ENCODE measurements around the gene RMC1. TPM values are rescaled to one million over a fixed set of nuclear protein-coding genes. Genes with fewer than 3 reads are reported as not detected.

Gene RMC1
- polyA plus RNA-seq, 4 donors, result 9.5 to 96.4 (median 44.1) TPM

DNA sequence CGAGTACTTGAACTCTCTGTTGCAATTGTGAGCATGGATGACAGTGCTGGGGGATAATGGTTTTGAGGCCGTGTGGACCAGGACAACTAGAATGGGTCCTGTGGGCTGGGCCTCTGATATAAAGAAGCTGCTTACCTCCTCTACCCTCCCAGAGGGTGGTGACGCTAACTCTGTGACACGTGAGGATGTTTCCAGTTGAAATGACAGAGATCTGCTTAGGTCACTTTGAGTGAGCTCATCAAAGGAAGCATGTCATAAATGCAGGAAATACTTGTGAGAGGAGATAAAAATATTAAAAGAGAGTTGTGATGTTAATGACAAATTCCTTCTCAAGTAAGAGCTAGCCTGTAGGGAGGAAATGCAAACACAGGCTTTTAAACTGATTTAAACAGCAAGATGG, 16.4 kb downstream of the RMC1 start:
- Histone ChIP-seq H3K36me3 (ENCODE audit: control insufficient read depth in 3 of 3, insufficient read depth in 2 of 3, low read depth in 1 of 3, low read length in 3 of 3) (peaks cover 14 to 74% (median 32%) of the 10 kb centered on the region in 3 donors), H3K27me3 (ENCODE audit: control insufficient read depth in 3 of 3, insufficient read depth in 3 of 3, low read length in 3 of 3) (no peaks in the 10 kb centered on the region), H3K9me3 (ENCODE audit: control insufficient read depth in 2 of 2, insufficient read depth in 1 of 2, low read depth in 1 of 2, low read length in 1 of 2) (no peaks in the 10 kb centered on the region), H3K4me3 (ENCODE audit: low read depth in 1 of 3, low read length in 3 of 3) (no peak overlapping the region), H3K27ac (ENCODE audit: low read depth in 1 of 3, low read length in 2 of 3) (no peak overlapping the region), H3K4me1 (ENCODE audit: control insufficient read depth in 3 of 3, insufficient read depth in 2 of 3, low read depth in 1 of 3, low read length in 2 of 3) (no peaks in the 10 kb centered on the region)
- DNase-seq (no peak), FAIRE-seq (no peak)
- 80 to 94% (median 88%) methylated on average over 4 of the region's 4 CpGs for WGBS, 3 donors

DNA sequence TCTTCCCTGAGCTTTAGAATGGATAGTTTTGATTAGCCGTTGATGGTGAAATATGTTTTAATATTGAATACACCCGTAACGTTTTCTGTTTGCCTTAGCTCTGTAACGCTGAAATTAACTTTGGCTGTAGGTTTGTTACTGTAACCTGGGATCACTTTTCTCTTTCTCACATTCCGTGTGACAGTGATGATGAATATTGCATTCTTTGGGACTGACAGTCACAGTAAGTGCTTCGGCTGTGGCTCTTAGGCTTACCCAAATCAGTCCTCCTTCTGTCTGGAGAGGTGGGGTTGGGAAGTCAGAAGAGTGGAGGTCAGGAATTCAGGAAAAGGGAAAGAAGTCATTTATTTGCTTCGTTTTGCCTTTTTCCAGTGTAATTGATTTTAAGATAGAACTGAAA, 18.0 kb downstream of the RMC1 start:
- no peaks in the 10 kb centered on the region for H3K27me3 ChIP-seq (ENCODE audit: control insufficient read depth in 3 of 3, insufficient read depth in 3 of 3, low read length in 3 of 3)
- no peak overlapping the region for H3K4me3 ChIP-seq (ENCODE audit: low read depth in 1 of 3, low read length in 3 of 3)
- no peaks in the 10 kb centered on the region for H3K4me1 ChIP-seq (ENCODE audit: control insufficient read depth in 3 of 3, insufficient read depth in 2 of 3, low read depth in 1 of 3, low read length in 2 of 3)
- H3K27ac ChIP-seq (ENCODE audit: low read depth in 1 of 3, low read length in 2 of 3), result no peak overlapping the region
- no peak for DNase-seq
- no peak for FAIRE-seq
- 87 to 92% (median 91%) methylated on average over 7 of the region's 7 CpGs for WGBS, 3 donors
- H3K36me3 ChIP-seq (ENCODE audit: control insufficient read depth in 3 of 3, insufficient read depth in 2 of 3, low read depth in 1 of 3, low read length in 3 of 3), result peaks cover 14 to 73% (median 32%) of the 10 kb centered on the region in 3 donors
- H3K9me3 ChIP-seq (ENCODE audit: control insufficient read depth in 2 of 2, insufficient read depth in 1 of 2, low read depth in 1 of 2, low read length in 1 of 2), result no peaks in the 10 kb centered on the region

DNA sequence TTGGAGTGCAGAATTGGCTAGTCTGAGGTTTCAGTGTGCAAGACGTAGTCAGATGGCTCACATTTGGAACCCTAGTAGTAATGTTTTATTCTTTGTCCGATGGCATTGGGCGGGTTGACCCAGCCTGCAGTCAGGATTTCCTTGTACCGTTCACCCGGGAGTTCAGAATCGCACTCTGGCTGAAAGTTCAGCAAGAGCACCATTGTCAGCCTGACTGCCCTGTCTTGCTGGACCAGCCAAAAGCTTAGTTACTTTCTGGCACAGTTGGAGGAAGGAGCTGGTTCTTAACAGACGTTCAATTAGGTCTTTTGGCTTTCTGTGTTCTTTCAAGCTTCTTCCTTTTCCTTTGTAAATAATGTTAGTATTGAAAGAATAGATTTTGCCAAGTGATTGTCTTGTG, 18.6 kb downstream of the RMC1 start:
- DNase-seq, result no peak
- Histone ChIP-seq H3K9me3 (ENCODE audit: control insufficient read depth in 2 of 2, insufficient read depth in 1 of 2, low read depth in 1 of 2, low read length in 1 of 2) (no peaks in the 10 kb centered on the region), H3K27ac (ENCODE audit: low read depth in 1 of 3, low read length in 2 of 3) (no peak overlapping the region), H3K4me1 (ENCODE audit: control insufficient read depth in 3 of 3, insufficient read depth in 2 of 3, low read depth in 1 of 3, low read length in 2 of 3) (no peaks in the 10 kb centered on the region), H3K27me3 (ENCODE audit: control insufficient read depth in 3 of 3, insufficient read depth in 3 of 3, low read length in 3 of 3) (no peaks in the 10 kb centered on the region), H3K36me3 (ENCODE audit: control insufficient read depth in 3 of 3, insufficient read depth in 2 of 3, low read depth in 1 of 3, low read length in 3 of 3) (peaks cover 17 to 75% (median 35%) of the 10 kb centered on the region in 3 donors), H3K4me3 (ENCODE audit: low read depth in 1 of 3, low read length in 3 of 3) (no peak overlapping the region)
- 81 to 97% (median 85%) methylated on average over 7 of the region's 7 CpGs for WGBS, 3 donors
- FAIRE-seq, result no peak

DNA sequence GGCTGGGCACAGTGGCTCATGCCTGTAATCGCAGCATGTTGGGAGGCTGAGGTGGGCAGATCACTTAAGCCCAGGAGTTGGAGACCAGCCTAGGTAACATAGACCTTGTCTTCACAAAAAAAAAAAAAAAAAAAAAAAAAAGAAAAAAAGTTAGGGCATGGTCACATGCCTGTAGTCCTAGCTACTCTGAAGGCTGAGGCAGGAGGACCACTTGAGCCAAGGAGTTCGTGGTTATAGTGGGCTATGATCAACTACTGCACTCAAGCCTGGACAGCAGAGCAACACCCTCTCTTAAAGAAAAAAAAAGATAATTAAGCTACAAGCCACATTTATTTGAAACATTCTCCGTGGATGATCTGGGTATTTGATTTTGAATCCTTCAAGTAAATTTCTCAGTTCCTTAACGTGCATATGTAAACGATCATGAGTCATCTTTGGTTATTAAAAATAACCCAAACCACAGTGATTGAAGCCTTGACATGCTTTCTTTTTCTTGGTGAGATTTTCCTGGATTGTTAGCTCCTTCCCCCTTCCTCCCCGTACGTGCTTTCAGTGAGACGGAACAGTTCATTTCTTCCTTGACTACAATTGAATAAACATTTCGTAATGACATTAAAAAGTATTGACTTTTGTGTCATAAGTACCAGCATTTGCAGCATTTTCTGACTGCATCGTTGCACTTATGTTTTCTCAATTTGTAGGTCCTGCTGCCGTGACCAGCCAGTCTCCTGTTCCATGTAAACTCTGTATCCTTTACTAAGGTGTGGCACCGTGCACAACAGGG, 20.3 kb downstream of the RMC1 start:
- FAIRE-seq, result no peak
- peaks cover 28 to 75% (median 35%) of the 10 kb centered on the region in 3 donors for H3K36me3 ChIP-seq (ENCODE audit: control insufficient read depth in 3 of 3, insufficient read depth in 2 of 3, low read depth in 1 of 3, low read length in 3 of 3)

DNA sequence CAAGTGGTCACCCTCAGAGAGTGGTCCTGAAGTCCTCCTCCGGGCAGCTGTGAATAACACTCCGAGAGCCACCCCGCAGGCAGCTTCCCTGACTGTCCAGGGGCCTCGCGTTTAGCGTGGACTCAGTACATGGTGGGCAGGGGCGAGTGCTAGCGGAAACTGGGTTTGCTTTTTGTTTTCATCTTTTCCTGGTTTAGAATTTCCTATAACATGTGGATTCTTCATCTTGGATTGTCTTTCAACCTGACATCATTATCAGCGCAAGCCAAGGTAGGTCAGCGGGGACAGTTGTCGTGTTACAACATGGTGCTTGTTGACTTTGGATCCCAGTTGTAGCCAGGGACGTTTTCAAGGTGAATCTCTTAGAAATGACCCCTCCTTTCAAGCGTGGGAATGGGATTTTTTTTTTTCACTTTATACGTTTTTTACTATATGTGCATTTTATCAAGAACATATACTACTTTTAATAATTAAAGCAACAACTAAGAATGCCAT, 20.9 kb downstream of the RMC1 start:
- Histone ChIP-seq H3K36me3 (ENCODE audit: control insufficient read depth in 3 of 3, insufficient read depth in 2 of 3, low read depth in 1 of 3, low read length in 3 of 3) (peaks cover 29 to 75% (median 30%) of the 10 kb centered on the region in 3 donors), H3K9me3 (ENCODE audit: control insufficient read depth in 2 of 2, insufficient read depth in 1 of 2, low read depth in 1 of 2, low read length in 1 of 2) (no peaks in the 10 kb centered on the region), H3K27me3 (ENCODE audit: control insufficient read depth in 3 of 3, insufficient read depth in 3 of 3, low read length in 3 of 3) (no peaks in the 10 kb centered on the region), H3K4me3 (ENCODE audit: low read depth in 1 of 3, low read length in 3 of 3) (no peak overlapping the region), H3K27ac (ENCODE audit: low read depth in 1 of 3, low read length in 2 of 3) (no peak overlapping the region), H3K4me1 (ENCODE audit: control insufficient read depth in 3 of 3, insufficient read depth in 2 of 3, low read depth in 1 of 3, low read length in 2 of 3) (no peaks in the 10 kb centered on the region)
- no peak for FAIRE-seq
- 91 to 94% (median 93%) methylated on average over 14 of the region's 14 CpGs for WGBS, 3 donors
- no peak for DNase-seq

More for the DNA sequence above, 20.3 kb downstream of the RMC1 start:
- DNase-seq, result no peak
- H3K4me3 ChIP-seq (ENCODE audit: low read depth in 1 of 3, low read length in 3 of 3), result no peak overlapping the region
- WGBS, 3 donors, result 76 to 84% (median 78%) methylated on average over 12 of the region's 12 CpGs
- no peaks in the 10 kb centered on the region for H3K9me3 ChIP-seq (ENCODE audit: control insufficient read depth in 2 of 2, insufficient read depth in 1 of 2, low read depth in 1 of 2, low read length in 1 of 2)
- no peaks in the 10 kb centered on the region for H3K27me3 ChIP-seq (ENCODE audit: control insufficient read depth in 3 of 3, insufficient read depth in 3 of 3, low read length in 3 of 3)
- H3K4me1 ChIP-seq (ENCODE audit: control insufficient read depth in 3 of 3, insufficient read depth in 2 of 3, low read depth in 1 of 3, low read length in 2 of 3), result no peaks in the 10 kb centered on the region
- no peak overlapping the region for H3K27ac ChIP-seq (ENCODE audit: low read depth in 1 of 3, low read length in 2 of 3)

DNA sequence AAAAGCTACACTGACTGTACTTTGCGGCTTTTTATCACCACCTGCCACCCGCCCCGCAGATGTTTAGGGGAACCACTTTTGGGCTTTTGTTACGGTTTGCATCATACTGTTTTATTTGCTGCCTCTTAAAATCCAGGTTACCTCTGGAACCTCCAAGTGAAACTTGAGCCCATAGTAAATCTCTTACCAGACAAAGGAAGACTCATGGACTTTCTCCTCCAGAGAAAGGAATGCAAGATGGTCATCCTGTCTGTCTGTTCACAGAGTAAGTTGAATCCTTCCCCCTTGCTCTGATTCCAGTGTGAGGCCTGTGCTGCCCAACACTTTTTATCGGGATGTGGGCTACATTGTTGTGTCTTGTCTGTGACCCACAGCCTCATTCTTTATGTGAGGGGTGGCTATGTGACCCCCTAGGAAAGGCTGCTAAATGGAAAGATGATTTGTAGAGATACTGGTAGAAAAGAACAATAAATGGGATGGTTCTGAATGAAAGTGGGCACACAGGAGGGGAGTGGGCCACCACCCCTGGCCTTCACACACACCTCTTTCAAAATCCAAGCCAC, 23.3 kb downstream of the RMC1 start:
- no peaks in the 10 kb centered on the region for H3K4me1 ChIP-seq (ENCODE audit: control insufficient read depth in 3 of 3, insufficient read depth in 2 of 3, low read depth in 1 of 3, low read length in 2 of 3)
- no peak overlapping the region for H3K4me3 ChIP-seq (ENCODE audit: low read depth in 1 of 3, low read length in 3 of 3)
- DNase-seq, result no peak
- H3K27me3 ChIP-seq (ENCODE audit: control insufficient read depth in 3 of 3, insufficient read depth in 3 of 3, low read length in 3 of 3), result no peaks in the 10 kb centered on the region
- no peak overlapping the region for H3K27ac ChIP-seq (ENCODE audit: low read depth in 1 of 3, low read length in 2 of 3)
- peaks cover 34 to 73% (median 41%) of the 10 kb centered on the region in 3 donors for H3K36me3 ChIP-seq (ENCODE audit: control insufficient read depth in 3 of 3, insufficient read depth in 2 of 3, low read depth in 1 of 3, low read length in 3 of 3)
- no peak for FAIRE-seq
- no peaks in the 10 kb centered on the region for H3K9me3 ChIP-seq (ENCODE audit: control insufficient read depth in 2 of 2, insufficient read depth in 1 of 2, low read depth in 1 of 2, low read length in 1 of 2)
- WGBS, 3 donors, result 96 to 98% (median 98%) methylated on average over 5 of the region's 5 CpGs

DNA sequence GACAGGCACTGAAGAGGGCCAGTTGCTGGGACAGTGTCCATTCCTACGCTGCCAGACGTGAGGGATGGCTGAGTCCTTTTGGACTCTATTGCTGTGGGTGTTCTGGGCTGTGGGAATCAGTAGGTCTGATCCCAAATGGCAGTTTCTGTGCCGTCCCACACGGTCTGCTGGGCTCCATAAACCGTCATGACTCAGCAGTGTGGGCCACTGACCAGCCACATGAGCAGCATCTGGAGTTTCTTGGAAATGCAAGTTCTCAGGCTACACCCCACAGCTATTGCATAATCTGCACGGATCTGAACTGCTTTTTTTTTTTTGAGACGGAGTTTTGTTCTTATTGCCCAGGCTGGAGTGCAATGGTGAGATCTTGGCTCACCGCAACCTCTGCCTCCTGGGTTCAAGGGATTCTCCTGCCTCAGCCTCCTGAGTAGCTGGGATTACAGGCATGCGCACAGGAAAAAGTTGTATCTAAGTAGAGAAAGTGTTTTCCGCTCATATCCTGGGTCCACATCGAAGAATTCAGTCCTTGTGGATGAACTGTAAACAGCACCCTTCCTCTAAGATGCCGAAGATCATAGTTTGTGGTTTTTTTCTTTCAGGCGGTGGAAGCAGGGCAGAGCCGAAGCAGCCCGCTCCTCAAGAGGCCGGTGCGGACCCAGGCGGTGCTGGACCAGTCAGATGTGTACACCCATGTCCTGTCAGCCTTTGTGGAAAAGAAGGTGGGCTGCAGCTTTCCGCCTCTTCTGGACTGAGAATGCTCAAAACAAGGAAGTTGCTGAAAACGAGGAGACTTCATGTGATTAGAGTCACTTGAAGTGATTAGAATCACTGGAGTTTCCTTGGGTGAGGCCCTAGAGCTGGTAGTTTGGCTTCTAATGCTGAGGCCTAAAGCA, 25.5 kb downstream of the RMC1 start:
- Histone ChIP-seq H3K4me3 (ENCODE audit: low read depth in 1 of 3, low read length in 3 of 3) (no peak overlapping the region), H3K9me3 (ENCODE audit: control insufficient read depth in 2 of 2, insufficient read depth in 1 of 2, low read depth in 1 of 2, low read length in 1 of 2) (no peaks in the 10 kb centered on the region), H3K27ac (ENCODE audit: low read depth in 1 of 3, low read length in 2 of 3) (no peak overlapping the region), H3K4me1 (ENCODE audit: control insufficient read depth in 3 of 3, insufficient read depth in 2 of 3, low read depth in 1 of 3, low read length in 2 of 3) (no peaks in the 10 kb centered on the region), H3K36me3 (ENCODE audit: control insufficient read depth in 3 of 3, insufficient read depth in 2 of 3, low read depth in 1 of 3, low read length in 3 of 3) (peaks cover 39 to 68% (median 43%) of the 10 kb centered on the region in 3 donors), H3K27me3 (ENCODE audit: control insufficient read depth in 3 of 3, insufficient read depth in 3 of 3, low read length in 3 of 3) (no peaks in the 10 kb centered on the region)
- WGBS, 3 donors, result 84 to 88% (median 85%) methylated on average over 20 of the region's 20 CpGs
- DNase-seq (no peak), FAIRE-seq (no peak)

DNA sequence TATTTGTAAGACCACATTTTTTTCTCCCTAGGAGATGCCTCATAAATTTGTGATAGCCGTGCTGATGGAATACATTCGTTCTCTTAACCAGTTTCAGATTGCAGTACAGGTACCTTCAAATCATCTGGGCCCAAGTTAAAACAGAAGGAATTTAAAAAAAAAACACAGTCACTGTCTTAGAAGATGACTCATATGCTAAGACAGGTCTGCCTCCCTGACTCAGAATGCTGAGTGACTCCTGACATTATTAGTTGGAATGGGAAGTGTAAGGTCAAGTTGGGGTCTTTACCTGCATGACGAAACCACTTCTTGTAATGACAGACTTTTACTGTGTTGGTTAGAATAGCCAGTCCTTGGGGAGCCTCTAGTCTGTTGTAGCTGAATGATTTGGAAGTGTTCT, 26.3 kb downstream of the RMC1 start:
- no peaks in the 10 kb centered on the region for H3K27me3 ChIP-seq (ENCODE audit: control insufficient read depth in 3 of 3, insufficient read depth in 3 of 3, low read length in 3 of 3)
- no peaks in the 10 kb centered on the region for H3K9me3 ChIP-seq (ENCODE audit: control insufficient read depth in 2 of 2, insufficient read depth in 1 of 2, low read depth in 1 of 2, low read length in 1 of 2)
- DNase-seq (no peak), FAIRE-seq (no peak)
- H3K36me3 ChIP-seq (ENCODE audit: control insufficient read depth in 3 of 3, insufficient read depth in 2 of 3, low read depth in 1 of 3, low read length in 3 of 3), result peaks cover 41 to 68% (median 49%) of the 10 kb centered on the region in 3 donors
- no peaks in the 10 kb centered on the region for H3K4me1 ChIP-seq (ENCODE audit: control insufficient read depth in 3 of 3, insufficient read depth in 2 of 3, low read depth in 1 of 3, low read length in 2 of 3)
- H3K4me3 ChIP-seq (ENCODE audit: low read depth in 1 of 3, low read length in 3 of 3), result no peak overlapping the region
- 86 to 90% (median 88%) methylated on average over 3 of the region's 3 CpGs for WGBS, 3 donors
- no peak overlapping the region for H3K27ac ChIP-seq (ENCODE audit: low read depth in 1 of 3, low read length in 2 of 3)
